RWPE1 (cell line): ENCODE data around the gene COL19A1.

Source experiments
- CTCF ChIA-PET: fragments of 350-600 bp; sonication (Branson Sonifier 250); formaldehyde crosslinking; extraction: SDS; loops from one replicate; lab custom pipeline; 2021; lab: Yijun Ruan, JAX
- POLR2A ChIA-PET: fragments of 400-600 bp; formaldehyde crosslinking; extraction: SDS; loops from one replicate; lab custom pipeline; 2020; ENCODE audit warnings: antibody characterized with exemption; ENCODE audit not compliant: low non-redundant PET; lab: Yijun Ruan, JAX
- DNase-seq: peaks from one replicate; pipeline ENCODE4 v3.0.0; 2012; ENCODE audit warnings: low spot score
- H3K27ac ChIP-seq: fragments of 450-650 bp; 2 replicates; pipeline ENCODE4 v1.5.1; 2017
- TF ChIP-seq, protein P1 (sequence below): fragments of 450-650 bp; conservative IDR thresholded peaks from 2 replicates; pipeline ENCODE4 v1.5.1; 2017; ENCODE audit warnings: low read depth, mild to moderate bottlenecking

COL19A1 gene

DNA sequence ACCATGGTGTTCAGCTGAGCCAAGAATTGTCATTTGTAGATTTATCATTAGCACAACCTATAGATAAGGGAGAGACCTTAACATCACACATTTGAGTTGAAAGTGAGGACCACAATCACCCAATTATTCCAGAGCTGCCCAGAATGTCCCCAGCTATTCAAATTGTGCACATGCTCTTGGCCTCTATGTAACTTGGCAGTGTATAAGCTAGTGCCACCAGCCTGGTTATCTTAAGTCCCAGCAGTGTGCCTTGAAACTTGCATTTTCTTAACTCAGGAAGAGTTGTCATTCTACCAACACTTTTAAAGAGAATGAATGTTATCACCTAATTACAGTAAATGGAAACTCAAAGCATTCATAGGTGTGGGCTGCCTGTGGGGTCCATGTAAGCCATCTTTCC lies 245.4 kb downstream of the COL19A1 start:
- TF ChIP-seq, protein P1, sequence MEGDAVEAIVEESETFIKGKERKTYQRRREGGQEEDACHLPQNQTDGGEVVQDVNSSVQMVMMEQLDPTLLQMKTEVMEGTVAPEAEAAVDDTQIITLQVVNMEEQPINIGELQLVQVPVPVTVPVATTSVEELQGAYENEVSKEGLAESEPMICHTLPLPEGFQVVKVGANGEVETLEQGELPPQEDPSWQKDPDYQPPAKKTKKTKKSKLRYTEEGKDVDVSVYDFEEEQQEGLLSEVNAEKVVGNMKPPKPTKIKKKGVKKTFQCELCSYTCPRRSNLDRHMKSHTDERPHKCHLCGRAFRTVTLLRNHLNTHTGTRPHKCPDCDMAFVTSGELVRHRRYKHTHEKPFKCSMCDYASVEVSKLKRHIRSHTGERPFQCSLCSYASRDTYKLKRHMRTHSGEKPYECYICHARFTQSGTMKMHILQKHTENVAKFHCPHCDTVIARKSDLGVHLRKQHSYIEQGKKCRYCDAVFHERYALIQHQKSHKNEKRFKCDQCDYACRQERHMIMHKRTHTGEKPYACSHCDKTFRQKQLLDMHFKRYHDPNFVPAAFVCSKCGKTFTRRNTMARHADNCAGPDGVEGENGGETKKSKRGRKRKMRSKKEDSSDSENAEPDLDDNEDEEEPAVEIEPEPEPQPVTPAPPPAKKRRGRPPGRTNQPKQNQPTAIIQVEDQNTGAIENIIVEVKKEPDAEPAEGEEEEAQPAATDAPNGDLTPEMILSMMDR, result no peak
- no peak for DNase-seq
- CTCF ChIA-PET, result no interaction called here
- no peak overlapping the region for H3K27ac ChIP-seq
- POLR2A ChIA-PET, result no interaction called here

GRCh38 chr6:70112716-70113115 lies 246.4 kb downstream of the COL19A1 start:
- POLR2A ChIA-PET, result no interaction called here
- TF ChIP-seq, protein P1, result no peak
- no peak overlapping the region for H3K27ac ChIP-seq
- no peak for DNase-seq
- CTCF ChIA-PET, result no interaction called here

GRCh38 chr6:70113171-70113570 lies 246.8 kb downstream of the COL19A1 start:
- TF ChIP-seq, protein P1, result no peak
- H3K27ac ChIP-seq, result no peak overlapping the region
- ChIA-PET POLR2A (no interaction called here), CTCF (no interaction called here)
- DNase-seq, result no peak

GRCh38 chr6:70118670-70119069 lies 252.3 kb downstream of the COL19A1 start:
- TF ChIP-seq, protein P1, result no peak
- POLR2A ChIA-PET, result no interaction called here
- no peak for DNase-seq
- CTCF ChIA-PET, result no interaction called here
- no peak overlapping the region for H3K27ac ChIP-seq

DNA sequence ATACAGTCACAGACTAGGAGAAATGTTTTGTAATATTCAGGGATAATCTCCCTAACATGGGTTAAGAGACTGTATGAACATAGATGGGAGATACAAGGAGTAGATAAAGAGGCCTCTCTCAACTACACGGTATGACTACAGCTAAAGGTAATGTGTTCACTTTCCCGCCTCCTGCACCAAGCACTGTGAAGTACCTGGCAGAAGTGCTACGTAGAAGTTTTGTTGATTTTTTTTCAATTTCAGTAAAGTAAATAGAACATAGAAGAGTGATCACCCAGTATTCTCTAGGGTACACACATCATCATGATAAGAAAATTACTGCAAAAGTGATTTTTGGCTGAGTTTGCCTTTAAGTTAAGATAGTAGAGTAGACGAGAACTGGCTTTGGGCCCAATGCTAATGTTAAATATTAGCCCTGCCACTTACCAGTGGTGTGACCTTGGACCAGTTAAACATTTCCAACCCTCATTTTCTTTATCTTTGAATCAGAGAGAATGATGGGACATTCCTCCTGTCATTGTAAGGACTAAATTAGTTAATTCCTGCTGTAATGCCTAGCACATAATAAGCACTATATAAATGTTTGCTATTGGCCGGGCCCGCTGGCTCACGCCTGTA lies 253.0 kb downstream of the COL19A1 start:
- TF ChIP-seq, protein P1, result no peak
- no peak overlapping the region for H3K27ac ChIP-seq
- CTCF ChIA-PET, result no interaction called here
- POLR2A ChIA-PET, result no interaction called here
- no peak for DNase-seq

DNA sequence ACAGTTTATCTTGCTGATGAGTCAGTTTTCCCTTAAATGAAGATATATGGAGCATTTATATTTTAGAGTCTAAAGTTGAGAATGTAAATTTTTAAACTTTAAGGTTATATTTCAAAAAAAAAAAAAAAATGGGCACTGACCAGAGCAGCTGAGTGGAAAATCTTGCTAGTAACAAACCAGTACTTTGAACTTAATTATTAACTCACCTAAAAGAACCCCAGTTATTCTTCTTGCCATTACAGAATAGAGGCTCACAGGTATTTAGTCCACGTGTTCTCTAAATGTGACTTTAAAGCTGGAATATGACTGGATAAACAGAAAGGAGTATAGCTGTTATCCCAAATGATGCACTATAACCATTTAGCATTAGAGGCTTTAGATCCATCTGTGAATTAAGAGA lies 258.1 kb downstream of the COL19A1 start:
- ChIA-PET POLR2A (no interaction called here), CTCF (interaction anchor here (0.9 kb wide), 1 partner anchor 22 kb away, joined by 4 read pairs; no protein-coding TSS in a partner anchor)
- no peak for DNase-seq
- H3K27ac ChIP-seq, result no peak overlapping the region
- TF ChIP-seq, protein P1, result no peak
